Measurements from ENCODE around the gene ROR2.

The ROR2 gene

DNA sequence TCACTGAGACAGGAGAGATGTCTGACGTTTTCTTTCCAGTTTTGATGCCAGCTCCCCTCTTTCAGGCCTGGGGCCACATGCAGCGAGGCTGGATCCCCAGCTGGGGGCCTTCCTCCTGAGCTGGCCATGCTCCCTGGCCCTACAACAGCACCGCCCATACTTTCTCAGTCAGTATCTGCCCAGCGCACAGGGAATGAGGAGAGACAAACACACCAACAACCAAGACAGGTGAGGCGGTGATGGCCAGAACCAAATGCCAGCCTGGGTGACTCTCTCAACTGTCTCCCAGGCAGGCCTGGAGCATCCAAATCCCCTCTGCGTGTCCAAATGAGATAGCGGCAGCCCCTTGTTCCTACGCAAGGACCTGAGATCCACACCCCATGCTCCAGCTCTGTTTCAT is 109.6 kb downstream of the ROR2 start:
- DNase-seq: no peak

DNA sequence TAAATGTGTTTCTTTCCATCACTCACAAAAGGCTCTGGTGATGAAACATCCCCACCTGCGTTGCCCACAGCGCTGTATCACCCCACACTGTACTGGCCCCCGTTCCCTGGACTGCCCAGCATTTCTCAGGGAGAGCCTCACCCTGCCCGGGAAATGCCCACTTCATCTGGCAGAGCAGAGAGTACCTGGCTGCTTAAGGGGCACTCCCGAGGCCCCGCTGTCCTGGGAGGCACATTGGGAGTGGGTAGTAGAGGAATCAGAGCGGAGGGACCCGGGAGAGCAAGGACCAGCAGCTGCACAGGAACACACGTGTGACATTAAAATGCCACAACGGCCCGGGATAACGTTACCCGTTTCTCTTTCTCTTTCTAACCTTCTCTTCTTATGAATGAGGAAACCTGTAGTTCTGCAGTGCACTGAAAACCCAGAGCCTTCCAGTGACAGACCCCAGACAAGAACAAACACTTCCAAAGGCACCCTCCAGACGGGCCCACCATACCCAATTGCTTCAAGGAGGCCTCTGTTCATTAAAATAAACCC is 110.0 kb downstream of the ROR2 start:
- no peak for DNase-seq

DNA sequence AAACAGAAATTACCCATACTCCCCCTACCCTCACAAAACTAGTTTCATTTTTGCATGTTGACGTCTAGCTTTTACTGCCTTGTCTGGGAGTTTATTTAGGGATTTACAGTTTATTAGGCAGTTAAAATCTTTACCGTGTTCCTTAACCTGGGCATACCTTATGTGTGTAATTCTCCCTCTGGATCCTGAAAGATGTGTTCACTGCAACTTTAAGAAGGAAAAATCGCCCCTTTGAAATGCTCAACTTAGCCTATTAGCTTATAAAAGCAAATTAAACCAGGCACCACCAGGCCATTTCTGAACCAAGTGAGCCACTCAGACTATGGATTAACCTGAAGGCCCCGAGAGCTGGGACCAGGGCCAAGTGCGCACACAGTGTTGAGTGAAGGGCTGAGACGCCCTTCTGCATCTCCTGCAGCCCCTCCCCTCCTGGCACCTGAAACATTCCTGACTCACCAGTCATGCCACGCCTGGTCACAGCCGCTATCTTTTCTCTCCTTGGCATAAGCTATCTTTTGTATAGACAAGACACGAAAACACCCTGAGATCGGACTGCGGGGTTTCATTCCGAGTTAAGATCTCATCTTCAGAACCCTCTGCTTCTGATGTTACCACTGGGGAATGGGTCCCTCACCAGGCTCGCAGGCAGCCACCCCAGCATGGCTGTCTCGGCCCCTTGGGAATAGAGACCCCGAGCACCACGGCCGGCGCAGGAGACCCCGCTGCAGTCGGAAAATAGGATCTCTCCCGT is 111.9 kb downstream of the ROR2 start:
- DNase-seq: peak; percentile 60

DNA sequence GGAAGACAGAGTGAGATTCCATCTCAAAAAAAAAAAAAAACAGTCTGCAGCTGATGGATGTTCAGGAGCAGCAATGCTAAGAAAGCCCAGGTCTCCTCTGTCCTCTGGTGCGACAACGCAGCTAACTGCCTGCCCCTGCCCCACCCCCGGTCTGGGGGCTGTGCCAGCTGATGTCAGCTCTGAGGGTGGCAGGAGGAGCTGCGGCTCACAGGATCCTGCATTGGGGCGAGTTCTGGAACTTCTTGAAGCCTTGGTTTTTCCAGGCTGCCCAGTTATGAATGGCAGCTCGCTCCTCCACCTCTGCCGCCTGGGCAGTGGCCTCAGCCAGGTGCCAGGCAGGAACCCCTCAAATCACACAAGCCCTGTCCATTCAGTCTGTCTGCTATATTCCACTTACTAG is 113.5 kb downstream of the ROR2 start:
- DNase-seq: no peak

DNA sequence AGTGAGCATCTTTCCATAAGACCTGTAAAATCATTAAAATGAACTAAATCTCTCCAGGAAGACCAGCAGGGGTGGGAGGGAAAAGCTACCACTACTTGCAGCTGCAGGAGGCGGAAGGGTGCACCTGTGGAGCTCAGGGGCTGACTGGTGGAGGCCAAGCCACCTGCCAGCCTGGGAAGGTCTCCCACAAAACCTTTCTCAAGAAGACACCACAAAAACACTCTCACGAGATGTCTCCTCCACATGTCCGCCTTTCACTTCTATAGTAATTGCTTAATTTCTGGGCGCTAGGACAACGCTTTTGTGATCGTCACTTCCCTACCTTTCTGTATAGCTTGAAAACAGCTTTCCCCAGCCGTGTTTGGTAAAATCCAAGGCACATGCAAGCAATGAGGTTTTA is 114.4 kb downstream of the ROR2 start:
- DNase-seq: no peak

DNA sequence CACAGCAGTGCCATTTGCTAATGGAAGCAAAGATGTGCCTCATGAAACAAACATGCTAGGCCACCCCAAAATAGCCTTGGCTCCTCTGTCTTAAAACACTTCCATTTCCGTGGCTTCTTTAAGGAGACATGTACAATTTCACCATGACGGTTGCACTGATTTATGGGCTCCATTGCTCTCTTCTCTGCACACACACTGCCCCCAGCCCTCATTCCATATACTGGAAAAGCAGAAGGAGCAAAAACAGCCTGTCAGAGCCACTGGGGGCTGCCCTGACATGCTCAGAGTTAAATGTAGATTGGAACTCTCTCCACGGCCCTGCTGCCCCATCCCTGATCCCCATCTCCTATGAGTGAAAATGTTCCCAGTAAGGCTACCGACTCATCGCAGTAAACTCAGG is 114.8 kb downstream of the ROR2 start:
- no peak for DNase-seq

DNA sequence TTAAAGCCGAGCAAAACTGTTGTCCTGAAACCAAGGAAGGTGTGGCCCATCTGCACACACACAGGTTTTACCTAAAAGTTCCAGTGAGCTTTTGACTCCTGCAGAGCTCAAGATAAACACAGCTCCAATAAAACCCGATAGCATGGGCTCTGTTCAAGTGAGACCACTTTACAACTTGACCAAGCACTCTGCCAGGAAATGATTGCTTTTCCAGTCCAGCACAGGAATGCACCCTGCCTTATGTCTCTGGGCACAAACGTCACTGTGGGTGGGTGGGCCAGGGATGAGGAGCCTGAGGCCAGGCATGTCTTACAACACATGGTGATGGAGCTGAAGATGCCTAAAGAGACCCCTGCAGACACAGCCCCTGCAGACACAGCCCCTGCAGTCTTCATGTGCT is 115.3 kb downstream of the ROR2 start:
- no peak for DNase-seq

DNA sequence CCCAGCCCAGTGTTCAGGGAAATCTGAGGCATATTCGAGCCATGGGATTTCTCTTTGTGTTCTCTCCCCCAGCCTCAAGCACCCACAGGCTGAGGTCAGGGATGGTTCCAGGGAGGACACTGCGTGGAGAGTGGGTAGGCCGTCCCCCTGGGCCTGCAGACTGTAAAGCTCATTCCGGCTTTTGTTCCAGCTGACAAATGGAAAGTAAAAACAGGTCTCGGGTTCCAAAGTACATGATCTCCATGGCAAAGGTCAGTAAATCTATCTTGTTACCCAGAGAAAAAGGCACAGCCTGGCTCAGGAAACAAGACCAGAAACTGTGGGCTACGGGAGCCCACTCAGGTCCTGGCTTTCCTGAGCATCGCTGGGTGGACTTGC is 116.2 kb downstream of the ROR2 start:
- no peak for DNase-seq

DNA sequence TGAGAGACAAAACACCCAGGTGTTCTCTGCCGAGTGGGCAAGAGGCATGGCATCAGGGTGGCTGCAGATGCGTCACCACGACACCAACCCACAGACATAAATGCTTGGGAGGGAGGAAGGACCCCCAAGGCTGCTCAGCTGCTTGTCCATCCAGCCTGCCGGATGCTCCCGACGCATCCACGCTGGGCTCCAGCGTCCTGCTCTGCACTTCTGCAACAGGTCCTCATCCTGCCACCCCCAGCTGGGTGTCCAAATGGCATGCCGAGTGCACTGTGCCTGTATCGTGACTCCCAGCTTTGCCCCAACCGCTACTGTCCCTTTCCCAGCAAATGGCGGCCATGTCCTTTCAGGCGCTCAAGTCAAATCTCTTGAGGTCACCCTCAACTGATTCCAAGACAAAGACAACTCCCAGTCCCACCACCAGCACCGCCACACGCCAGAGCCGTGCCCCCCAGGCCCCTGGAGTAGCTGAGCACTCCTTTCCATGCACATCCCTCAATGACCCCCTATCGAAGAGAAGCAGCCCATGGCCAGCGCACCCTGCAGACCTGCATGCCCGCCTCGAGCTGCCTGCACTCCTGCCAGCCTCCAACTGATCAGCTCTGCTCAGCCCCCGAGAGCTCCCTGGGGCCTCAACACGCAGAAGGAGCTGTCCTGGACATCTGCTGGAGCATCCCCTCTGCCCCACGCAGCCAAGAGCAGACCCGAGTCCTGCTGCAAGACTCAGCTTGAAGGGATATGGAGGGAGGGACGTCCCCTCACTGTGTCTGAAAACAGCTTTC is 116.7 kb downstream of the ROR2 start:
- no peak for DNase-seq

DNA sequence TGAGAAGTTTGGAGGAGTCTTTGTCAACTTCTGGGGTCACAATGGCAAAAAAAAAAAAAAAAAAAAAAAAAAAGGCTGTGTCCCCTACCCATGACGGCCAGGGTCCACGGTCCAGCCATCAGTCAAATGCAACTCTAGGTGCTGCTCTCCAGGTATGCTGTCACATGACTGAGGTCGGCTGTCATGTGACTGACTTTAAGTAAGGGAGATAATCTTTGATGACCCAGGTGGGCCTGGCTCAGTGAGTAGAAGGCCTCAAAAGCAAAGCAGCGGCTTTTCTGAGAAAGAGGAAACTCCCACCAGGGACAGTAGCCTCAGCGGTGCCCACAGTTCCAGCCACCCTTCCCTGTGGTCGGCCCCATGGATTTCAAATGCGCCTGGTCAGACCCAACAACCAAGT is 117.7 kb downstream of the ROR2 start:
- DNase-seq: no peak

DNA sequence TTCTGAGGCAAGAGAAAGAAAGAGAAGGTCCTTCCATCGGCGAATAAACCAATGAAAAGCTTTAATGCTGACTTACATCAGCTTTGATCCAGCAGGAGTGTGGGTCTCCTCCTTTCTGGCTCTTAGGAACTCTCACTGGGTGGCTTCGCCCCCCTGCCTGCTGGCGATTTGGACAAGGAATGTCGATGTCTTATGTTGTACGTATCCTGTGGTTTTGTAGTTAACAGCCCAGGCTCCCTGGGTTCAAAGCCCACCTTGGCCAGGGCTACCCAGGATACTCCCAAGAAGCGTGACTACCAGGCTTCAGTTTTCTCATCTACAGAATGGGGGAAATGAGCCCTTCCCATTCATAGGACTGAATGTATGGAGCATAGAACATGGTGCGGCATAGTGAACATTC is 124.2 kb downstream of the ROR2 start:
- DNase-seq: no peak

DNA sequence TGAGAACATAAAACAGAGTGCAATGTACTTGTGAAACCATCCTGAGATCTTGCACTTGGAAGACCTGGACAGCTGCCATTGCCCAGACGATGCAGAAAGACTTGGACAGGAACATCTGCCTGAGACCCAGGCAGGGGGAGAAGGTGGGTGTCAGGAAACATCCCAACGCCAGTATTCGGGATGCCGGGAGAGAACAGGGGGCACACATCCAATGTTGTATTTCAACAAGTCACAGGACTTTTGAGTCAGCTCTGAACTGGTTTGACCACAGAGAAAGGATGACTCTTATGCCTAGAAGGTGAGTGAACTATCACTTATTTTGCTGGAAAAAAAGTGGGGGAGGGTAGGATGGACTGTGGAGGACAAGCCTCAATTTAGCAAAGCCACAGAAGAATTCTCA is 124.6 kb downstream of the ROR2 start:
- no peak for DNase-seq

DNA sequence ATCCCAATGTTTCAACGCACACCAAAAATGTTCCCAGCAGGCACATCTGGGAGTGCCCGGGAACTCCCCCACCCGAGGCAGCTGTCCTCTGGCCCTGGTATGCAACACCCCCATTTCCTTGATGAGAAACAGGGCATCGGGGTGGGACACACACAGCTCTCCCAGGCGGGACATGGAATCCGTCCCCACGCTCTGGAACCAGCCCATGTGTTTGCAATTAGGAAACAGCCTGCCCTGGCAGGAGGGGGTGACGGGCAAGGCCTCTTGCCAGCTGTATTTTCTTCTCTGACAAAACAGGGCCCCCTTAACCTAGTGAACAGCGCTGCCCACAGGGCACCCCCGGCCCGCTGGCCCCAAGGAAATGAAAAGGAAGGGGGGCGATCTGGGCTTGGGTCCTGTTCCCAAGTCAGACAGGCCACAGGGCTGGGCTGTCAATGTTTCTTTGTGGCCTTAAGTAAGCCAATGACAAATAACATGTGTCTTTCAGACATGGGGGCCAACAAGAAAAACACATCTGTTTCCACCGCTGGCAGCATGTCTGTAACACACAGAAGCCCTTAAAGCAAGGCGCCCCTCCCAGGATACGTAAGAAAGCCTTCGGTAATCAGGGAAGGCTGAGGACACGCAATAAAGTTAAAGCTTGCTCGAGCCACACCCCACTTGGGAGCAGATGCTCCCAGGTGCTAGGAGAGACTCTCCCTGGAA is 125.3 kb downstream of the ROR2 start:
- DNase-seq: no peak

DNA sequence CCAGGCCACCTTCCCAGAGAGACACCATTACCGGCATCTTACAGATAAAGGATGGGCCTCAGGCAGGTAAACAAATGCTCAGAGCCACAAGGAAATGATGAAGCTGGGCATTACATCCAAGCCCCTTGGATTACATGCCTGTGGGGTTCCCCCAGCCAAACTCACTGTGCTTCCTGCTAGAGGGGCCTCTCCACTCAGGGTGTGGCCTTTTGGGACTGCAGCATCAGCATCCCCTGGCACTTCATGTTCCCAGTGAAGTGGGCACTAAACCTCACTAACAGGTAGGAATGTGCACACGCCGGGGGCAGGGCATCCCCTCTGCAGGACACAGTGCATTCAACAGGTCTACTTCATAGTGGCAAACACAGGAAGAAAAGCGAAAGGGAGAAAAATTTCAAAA is 125.9 kb downstream of the ROR2 start:
- DNase-seq: no peak

DNA sequence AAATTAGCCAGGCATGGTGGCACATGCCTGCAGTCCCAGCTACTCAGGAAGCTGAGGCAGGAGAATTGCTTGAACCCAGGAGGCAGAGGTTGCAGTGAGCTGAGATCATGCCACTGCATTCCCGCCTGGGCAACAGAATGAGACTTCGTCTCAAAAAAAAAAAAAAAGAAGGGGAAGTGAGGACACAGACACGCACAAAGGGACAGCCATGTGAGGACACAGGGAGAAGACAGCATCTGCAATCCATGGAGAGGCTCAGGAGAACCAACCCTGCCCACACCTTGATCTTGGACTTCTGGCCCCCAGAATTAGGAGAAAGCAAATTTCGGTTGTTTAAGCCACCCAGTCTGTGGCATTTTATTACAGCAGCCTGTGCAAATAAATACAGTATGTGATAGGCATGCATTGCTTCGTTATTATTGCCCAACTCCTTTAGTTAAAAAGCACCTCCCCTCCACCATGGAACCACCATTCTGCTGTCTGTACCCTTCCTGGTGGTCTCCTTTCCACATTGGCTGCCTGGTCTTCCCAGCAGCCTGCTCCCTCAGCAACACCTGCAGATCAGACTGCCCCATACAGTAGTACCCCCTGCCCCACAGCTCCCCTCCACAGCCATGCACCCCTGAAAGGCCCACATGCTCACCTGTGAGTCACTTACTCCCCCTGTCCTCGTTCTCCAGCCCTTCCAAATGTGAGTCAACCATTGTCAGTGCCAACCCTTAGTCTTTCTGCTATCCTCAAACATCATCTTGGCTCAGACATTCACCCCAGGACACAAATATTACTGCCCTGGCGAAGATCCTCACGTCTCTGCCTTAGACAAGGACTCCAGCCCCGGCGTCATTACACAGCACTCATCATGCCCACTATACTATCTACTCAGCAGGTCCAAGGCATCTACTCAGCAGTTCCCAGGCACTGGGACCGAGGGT is 128.8 kb downstream of the ROR2 start:
- DNase-seq: no peak

DNA sequence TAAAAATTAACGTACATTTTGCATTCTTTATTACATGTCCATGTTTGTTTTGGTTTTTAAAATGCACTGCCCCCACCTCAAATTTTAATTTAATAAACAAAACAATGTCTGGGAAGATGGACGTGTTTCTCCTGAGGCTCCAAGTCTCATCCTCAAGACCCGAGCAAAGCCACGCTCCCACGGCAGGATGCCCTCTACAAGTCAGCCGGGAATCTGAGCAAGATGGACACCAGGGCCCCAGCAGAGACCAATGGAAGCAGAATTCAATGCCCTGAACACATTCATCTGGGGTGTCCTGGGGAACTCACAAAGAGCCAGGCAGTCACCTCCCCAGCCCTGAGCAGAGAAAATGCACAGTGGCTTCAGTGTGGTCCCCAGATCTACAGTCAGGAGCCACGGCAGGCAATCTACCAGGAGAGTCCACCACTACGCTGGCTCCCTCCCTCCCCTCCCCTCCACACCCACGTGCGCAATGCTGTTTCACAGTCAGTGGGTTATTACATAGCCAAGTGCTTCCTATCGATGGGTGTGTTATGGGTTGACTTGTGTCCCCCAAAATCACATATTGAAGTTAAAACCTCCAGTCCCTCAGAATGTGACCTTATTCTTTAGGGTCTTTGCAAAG is 129.8 kb downstream of the ROR2 start:
- DNase-seq: no peak

DNA sequence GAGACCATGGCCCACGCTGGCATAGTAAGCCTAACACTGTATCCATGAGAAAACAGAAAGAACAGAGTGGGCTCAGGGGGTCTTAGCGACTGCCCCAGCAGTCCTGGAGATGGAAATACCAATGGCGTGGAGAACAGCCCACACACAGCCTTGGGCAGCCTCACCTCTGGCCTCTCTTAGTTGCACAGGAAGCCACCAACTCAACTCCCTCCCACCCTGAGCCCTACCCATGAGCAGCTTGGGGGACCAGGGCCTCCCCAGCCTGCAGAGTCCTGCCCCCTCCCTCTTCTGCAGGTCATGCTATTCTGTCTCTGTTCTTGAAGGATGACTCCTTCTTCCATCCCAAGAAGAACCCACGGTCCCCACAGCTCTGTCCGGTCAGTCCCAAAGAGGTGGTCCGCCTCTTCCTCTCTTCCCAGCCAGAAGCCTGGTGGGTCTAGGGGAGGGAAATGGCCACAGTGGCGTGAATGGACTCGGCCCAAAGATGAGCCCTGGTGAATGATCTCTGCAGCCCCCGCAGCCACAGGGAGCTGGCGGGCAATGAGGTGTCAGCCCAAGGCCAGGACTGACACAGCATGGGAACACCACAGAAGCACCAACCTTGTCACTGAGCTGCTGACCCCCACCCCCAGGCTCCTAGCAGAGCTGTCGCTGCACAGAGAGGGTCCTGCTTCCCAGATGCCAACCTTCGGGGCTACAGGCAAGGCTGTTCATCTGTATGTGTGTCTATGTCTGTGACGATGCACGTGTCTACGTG is 131.2 kb downstream of the ROR2 start:
- DNase-seq: no peak

DNA sequence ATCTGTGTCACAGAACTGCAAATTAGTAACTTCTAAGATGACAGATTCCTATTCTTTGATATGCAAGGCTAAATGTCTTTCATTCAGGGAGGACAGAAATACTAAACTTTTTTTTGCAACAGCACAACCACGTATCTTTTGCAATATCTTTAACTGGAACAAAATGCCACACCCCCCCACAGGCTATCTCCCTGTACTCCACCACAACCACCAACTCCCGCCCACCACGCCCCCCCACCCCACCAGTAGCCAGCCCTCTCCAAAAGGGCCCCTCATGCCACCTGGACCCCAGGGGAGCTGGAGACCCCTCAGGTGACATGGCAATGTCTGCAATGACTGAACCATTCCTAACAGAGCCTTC is 131.8 kb downstream of the ROR2 start:
- no peak for DNase-seq

DNA sequence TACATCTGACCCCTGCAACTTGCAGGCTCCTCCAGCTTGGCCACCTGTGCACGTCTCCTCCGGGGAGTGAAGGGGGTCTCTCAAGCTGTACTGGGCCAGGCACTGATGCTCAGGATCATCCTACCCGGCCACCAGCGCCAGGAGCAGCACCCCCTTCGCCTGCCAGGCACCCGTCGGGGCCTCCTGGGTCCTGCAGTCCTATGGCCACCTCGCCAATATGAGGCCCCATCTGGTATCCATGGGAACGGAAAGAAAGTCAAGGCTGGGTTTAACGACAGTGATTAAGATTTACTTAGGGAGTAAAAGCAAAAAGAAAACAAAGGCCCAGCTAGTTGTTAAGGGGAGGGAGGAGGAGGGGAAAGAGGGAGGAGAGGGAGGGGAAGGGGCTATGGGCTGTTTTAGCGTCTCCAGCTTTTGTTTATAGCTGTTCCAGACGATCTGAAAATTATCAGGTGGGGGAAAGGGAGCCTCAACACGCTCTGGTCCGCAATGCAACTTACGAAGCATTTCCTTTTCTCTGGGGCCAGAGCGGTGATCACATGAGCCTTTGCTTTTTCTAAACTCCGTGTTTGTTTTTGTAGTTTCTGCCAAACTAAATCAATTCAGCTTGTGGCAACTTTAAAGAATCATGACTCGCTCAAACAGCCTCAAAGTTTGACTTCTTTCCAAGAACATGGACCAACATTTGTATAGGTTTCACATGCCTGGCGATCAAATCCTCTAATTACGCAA is 132.4 kb downstream of the ROR2 start:
- no peak for DNase-seq

DNA sequence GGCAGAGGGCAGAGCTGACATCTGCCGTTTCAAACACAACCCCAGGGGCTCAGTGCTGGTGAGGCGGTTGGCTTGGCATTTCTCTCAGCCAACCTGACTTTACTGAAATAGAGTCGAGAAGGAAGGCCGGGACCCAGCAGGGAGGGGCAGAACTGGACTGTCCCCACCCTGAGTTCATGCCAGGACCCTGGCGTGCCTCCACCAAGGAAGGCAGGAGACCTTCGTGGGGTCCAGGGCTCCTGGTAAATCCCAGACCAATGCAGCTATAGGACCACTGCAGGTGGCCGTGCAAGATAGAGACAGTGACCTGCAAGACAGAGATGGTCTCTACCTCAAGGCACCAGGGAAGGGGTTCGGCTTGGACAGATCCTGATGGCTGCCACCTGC is 132.9 kb downstream of the ROR2 start:
- no peak for DNase-seq

DNA sequence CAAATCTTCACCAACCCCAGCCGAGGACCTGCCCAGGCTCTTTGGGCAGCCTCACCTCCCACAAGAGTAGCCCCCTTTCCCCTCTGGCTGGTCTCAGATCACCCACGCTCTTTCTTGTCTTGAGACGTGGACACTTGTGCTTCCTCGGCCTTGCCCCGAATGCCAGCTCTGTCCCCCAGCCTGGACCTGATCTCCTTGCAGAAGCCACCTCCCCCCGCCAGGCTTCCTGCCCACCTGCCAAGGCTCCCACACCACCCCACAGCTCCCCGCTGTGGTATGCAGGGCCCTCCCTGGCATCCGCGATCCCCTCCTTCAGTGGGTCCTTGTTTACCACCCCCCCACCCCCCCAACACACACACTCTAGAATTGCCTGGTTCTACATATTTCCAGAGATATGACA is 133.7 kb downstream of the ROR2 start:
- DNase-seq: no peak

Measured in DMS53 (cell line).